GM21619 (cell line): ENCODE data around the gene C10orf67.
A peak's percentile ranks its signal among the peaks of the same experiment; 100 is the strongest.

Source experiments
- ATAC-seq: cut with Tn5 transposase; IDR thresholded peaks from one replicate; pipeline ENCODE4 v1.9.1; 2021; ENCODE audit not compliant: unreplicated experiment

Gene C10orf67

GRCh38 chr10:23174074-23174976 lies 170.3 kb downstream of the C10orf67 start:
- ATAC-seq: no peak

GRCh38 chr10:23173214-23174073 lies 171.2 kb downstream of the C10orf67 start:
- ATAC-seq: no peak

GRCh38 chr10:23172429-23173213 lies 172.0 kb downstream of the C10orf67 start:
- no peak for ATAC-seq

- ATAC-seq: no peak
Observed at GRCh38 chr10:23171232-23171876, 173.2 kb downstream of the C10orf67 start.

GRCh38 chr10:23158370-23158769 lies 186.2 kb downstream of the C10orf67 start:
- ATAC-seq: no peak

- no peak for ATAC-seq
Observed at GRCh38 chr10:23157691-23158369, 186.8 kb downstream of the C10orf67 start.

GRCh38 chr10:23157239-23157681 lies 187.3 kb downstream of the C10orf67 start:
- ATAC-seq: peak; percentile 77

GRCh38 chr10:23156447-23157150 lies 188.0 kb downstream of the C10orf67 start:
- no peak for ATAC-seq

- ATAC-seq: no peak
Observed at GRCh38 chr10:23155169-23155568, 189.4 kb downstream of the C10orf67 start.
